Neural cell (in vitro differentiated cells): ENCODE results near the gene LIMK1.

Source experiments
- EP300 ChIP-seq: fragments of 450-650 bp; conservative IDR thresholded peaks from 2 replicates; pipeline ENCODE4 v1.6.1; 2014; ENCODE audit warnings: antibody characterized with exemption, mild to moderate bottlenecking, moderate library complexity; ENCODE audit not compliant: poor library complexity, severe bottlenecking
- EZH2 ChIP-seq: fragments of 200-600, 300-800 bp; shearing (Covaris generic), sonication (generic); IDR thresholded peaks from 2 replicates; pipeline ENCODE4 v1.6.1; 2014; ENCODE audit warnings: antibody characterized with exemption, low read length, borderline replicate concordance, mild to moderate bottlenecking; ENCODE audit not compliant: insufficient read depth, poor library complexity, severe bottlenecking
- POLR2AphosphoS5 ChIP-seq: IDR thresholded peaks from 2 replicates; pipeline ENCODE4 v1.6.1; 2012
- RAD21 ChIP-seq: fragments of 450-650 bp; conservative IDR thresholded peaks from 2 replicates; pipeline ENCODE4 v1.6.1; 2014; ENCODE audit warnings: antibody characterized with exemption, mild to moderate bottlenecking, moderate library complexity
- SMC3 ChIP-seq: fragments of 450-650 bp; conservative IDR thresholded peaks from 2 replicates; pipeline ENCODE4 v1.6.1; 2014; ENCODE audit warnings: antibody characterized with exemption, mild to moderate bottlenecking, moderate library complexity; ENCODE audit not compliant: poor library complexity
- TAF1 ChIP-seq: IDR thresholded peaks from 2 replicates; pipeline ENCODE4 v1.6.1; 2012; ENCODE audit warnings: low read depth
- TF ChIP-seq, protein P1 (sequence below): fragments of 450-650 bp; IDR thresholded peaks from 2 replicates; pipeline ENCODE4 v1.5.1; 2014; ENCODE audit warnings: antibody characterized with exemption, mild to moderate bottlenecking, moderate library complexity; ENCODE audit not compliant: poor library complexity, severe bottlenecking
- TF ChIP-seq, protein P2 (sequence below): IDR thresholded peaks from 2 replicates; pipeline ENCODE4 v1.6.1; 2012; ENCODE audit warnings: borderline replicate concordance

DNA sequence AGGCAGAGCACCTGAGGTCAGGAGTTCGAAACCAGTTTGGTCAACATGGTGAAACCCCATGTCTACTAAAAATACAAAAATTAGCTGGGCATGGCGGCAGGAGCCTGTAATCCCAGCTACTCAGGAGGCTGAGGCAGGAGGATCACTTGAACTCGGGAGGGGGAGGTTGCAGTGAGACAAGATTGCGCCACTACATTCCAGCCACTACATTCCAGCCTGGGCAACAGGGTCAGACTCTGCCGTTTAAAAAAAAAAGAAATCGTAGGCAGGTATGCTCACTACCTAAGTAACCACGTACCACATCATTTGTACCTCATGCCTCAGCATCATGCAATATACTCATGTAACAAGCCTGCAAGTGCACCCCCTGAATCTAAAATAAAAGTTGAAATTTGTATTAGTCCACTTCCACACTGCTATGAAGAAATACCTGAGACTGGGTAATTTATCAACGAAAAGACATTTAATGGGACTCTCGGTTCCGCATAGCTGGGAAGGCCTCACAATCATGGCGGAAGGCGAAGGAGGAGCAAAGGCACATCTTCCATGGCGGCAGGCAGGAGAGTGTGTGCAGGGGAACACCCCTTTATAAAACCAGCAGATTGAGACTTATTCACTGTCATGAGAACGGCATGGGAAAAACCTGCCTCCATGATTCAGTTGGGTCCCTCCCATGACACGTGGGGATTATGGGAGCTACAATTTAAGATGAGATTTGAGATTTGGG, 82.4 kb downstream of the LIMK1 start:
- TF ChIP-seq, protein P1, sequence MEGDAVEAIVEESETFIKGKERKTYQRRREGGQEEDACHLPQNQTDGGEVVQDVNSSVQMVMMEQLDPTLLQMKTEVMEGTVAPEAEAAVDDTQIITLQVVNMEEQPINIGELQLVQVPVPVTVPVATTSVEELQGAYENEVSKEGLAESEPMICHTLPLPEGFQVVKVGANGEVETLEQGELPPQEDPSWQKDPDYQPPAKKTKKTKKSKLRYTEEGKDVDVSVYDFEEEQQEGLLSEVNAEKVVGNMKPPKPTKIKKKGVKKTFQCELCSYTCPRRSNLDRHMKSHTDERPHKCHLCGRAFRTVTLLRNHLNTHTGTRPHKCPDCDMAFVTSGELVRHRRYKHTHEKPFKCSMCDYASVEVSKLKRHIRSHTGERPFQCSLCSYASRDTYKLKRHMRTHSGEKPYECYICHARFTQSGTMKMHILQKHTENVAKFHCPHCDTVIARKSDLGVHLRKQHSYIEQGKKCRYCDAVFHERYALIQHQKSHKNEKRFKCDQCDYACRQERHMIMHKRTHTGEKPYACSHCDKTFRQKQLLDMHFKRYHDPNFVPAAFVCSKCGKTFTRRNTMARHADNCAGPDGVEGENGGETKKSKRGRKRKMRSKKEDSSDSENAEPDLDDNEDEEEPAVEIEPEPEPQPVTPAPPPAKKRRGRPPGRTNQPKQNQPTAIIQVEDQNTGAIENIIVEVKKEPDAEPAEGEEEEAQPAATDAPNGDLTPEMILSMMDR = no peak
- no peak for TF ChIP-seq SMC3
- TF ChIP-seq RAD21 = no peak
- no peak for TF ChIP-seq EZH2
- TF ChIP-seq POLR2AphosphoS5 = no peak
- no peak for TF ChIP-seq EP300
- TF ChIP-seq TAF1 = no peak
- TF ChIP-seq, protein P2, sequence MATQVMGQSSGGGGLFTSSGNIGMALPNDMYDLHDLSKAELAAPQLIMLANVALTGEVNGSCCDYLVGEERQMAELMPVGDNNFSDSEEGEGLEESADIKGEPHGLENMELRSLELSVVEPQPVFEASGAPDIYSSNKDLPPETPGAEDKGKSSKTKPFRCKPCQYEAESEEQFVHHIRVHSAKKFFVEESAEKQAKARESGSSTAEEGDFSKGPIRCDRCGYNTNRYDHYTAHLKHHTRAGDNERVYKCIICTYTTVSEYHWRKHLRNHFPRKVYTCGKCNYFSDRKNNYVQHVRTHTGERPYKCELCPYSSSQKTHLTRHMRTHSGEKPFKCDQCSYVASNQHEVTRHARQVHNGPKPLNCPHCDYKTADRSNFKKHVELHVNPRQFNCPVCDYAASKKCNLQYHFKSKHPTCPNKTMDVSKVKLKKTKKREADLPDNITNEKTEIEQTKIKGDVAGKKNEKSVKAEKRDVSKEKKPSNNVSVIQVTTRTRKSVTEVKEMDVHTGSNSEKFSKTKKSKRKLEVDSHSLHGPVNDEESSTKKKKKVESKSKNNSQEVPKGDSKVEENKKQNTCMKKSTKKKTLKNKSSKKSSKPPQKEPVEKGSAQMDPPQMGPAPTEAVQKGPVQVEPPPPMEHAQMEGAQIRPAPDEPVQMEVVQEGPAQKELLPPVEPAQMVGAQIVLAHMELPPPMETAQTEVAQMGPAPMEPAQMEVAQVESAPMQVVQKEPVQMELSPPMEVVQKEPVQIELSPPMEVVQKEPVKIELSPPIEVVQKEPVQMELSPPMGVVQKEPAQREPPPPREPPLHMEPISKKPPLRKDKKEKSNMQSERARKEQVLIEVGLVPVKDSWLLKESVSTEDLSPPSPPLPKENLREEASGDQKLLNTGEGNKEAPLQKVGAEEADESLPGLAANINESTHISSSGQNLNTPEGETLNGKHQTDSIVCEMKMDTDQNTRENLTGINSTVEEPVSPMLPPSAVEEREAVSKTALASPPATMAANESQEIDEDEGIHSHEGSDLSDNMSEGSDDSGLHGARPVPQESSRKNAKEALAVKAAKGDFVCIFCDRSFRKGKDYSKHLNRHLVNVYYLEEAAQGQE = no peak
